Measurements from ENCODE around the gene PAK1. TPM values are rescaled to one million over a fixed set of nuclear protein-coding genes. Genes with fewer than 3 reads are reported as not detected.
"Not testable (repeated sequence)": the region's sequence is repeated elsewhere in the genome, so short reads cannot be mapped to it uniquely, and the experiment has no call there.

The PAK1 gene
- polyA plus RNA-seq, 1 donor = 102 TPM

GRCh38 chr11:77308838-77309237 is 165.1 kb downstream of the PAK1 start:
- no peak for DNase-seq

GRCh38 chr11:77303328-77303727 is 170.6 kb downstream of the PAK1 start:
- DNase-seq = no peak

GRCh38 chr11:77302752-77303151 is 171.1 kb downstream of the PAK1 start:
- DNase-seq = no peak

- no peak for DNase-seq
These were observed 172.4 kb downstream of the PAK1 start, which contains the start of gene GDPD4 for GRCh38 chr11:77301510-77301909. Gene GDPD4 (minus strand): TSS chr11:77301686. CDS start chr11:77285137, 16,549 bp downstream.

GRCh38 chr11:77300695-77301094 is 173.2 kb downstream of the PAK1 start:
- no peak for DNase-seq

GRCh38 chr11:77300028-77300427 is 173.9 kb downstream of the PAK1 start:
- DNase-seq = not testable (repeated sequence)

GRCh38 chr11:77299528-77299993 is 174.3 kb downstream of the PAK1 start:
- no peak for DNase-seq

GRCh38 chr11:77294040-77294439 is 179.9 kb downstream of the PAK1 start:
- no peak for DNase-seq

GRCh38 chr11:77289737-77290136 is 184.2 kb downstream of the PAK1 start:
- no peak for DNase-seq

GRCh38 chr11:77287615-77288273 is 186.2 kb downstream of the PAK1 start:
- DNase-seq = no peak

GRCh38 chr11:77287136-77287535 is 186.8 kb downstream of the PAK1 start:
- DNase-seq = no peak

GRCh38 chr11:77284476-77285468 is 189.1 kb downstream of the PAK1 start:
- no peak for DNase-seq

GRCh38 chr11:77283101-77283500 is 190.8 kb downstream of the PAK1 start:
- no peak for DNase-seq

- DNase-seq = no peak
These were observed 195.0 kb downstream of the PAK1 start for GRCh38 chr11:77278595-77279506.

- no peak for DNase-seq
These were observed 197.6 kb downstream of the PAK1 start for GRCh38 chr11:77276271-77276670.

Other genes with a start within 250 kb of the PAK1 start
- 0.17 TPM for gene GDPD4, start 172.4 kb downstream of the PAK1 start, polyA plus RNA-seq (ENCODE audit: insufficient read length)
- gene AQP11, start 115.9 kb upstream of the PAK1 start, polyA plus RNA-seq (ENCODE audit: insufficient read length) = 6.3 TPM
- gene CLNS1A, start 163.7 kb upstream of the PAK1 start, polyA plus RNA-seq (ENCODE audit: insufficient read length) = 204 TPM